Progenitor cell of endocrine pancreas (in vitro differentiated cells): ENCODE data around the gene ESPNL. TPM values are rescaled to one million over a fixed set of nuclear protein-coding genes. Genes with fewer than 3 reads are reported as not detected.

ENCODE experiments used
- DNase-seq: peaks from one replicate; pipeline ENCODE4 v3.0.0; 2021; ENCODE audit warnings: low spot score; ENCODE audit not compliant: unreplicated experiment
- H3K27ac Mint-ChIP-seq: 2 replicates; pipeline ENCODE4 v1.8.0; 2021; ENCODE audit warnings: mild to moderate bottlenecking, moderate library complexity, mixed read lengths
- H3K27me3 Mint-ChIP-seq: 2 replicates; pipeline ENCODE4 v1.8.0; 2021; ENCODE audit warnings: mixed read lengths
- H3K36me3 Mint-ChIP-seq: 2 replicates; pipeline ENCODE4 v1.8.0; 2022; ENCODE audit warnings: mixed read lengths; ENCODE audit not compliant: insufficient read depth
- H3K4me1 Mint-ChIP-seq: 2 replicates; pipeline ENCODE4 v1.8.0; 2021; ENCODE audit warnings: low read depth, mixed read lengths
- H3K4me3 Mint-ChIP-seq: 2 replicates; pipeline ENCODE4 v1.8.0; 2021; ENCODE audit warnings: low read depth, mild to moderate bottlenecking, moderate library complexity, mixed read lengths
- H3K9me3 Mint-ChIP-seq: 2 replicates; pipeline ENCODE4 v1.8.0; 2021; ENCODE audit warnings: low read depth, mixed read lengths
- CTCF ChIP-seq: fragments of 200-600 bp; sonication (generic); IDR thresholded peaks from one replicate; pipeline ENCODE4 v1.5.0; 2021; ENCODE audit warnings: antibody characterized with exemption, mild to moderate bottlenecking; ENCODE audit not compliant: unreplicated experiment
- total RNA-seq: library from RNA; stranded (reverse); gene quantifications from 2 replicates; pipeline ENCODE4 v1.2.1, GENCODE V29; 2021

ESPNL gene
- total RNA-seq, 1 donor from 2014 or later = 0.31 TPM

GRCh38 chr2:238091436-238092060 lies 8.6 kb upstream of the ESPNL start:
- H3K4me3 Mint-ChIP-seq = no peak overlapping the region

GRCh38 chr2:238092486-238093035 lies 7.6 kb upstream of the ESPNL start:
- DNase-seq = no peak
- Mint-ChIP-seq H3K27ac (peak overlapping the region; percentile 43), H3K27me3 (no peaks in the 10 kb centered on the region), H3K4me3 (no peak overlapping the region), H3K4me1 (no peaks in the 10 kb centered on the region), H3K36me3 (peaks cover 12% of the 10 kb centered on the region), H3K9me3 (no peaks in the 10 kb centered on the region)
- no peak for TF ChIP-seq CTCF

More at GRCh38 chr2:238091436-238092060, 8.6 kb upstream of the ESPNL start:
- no peak for TF ChIP-seq CTCF
- H3K27me3 Mint-ChIP-seq = no peaks in the 10 kb centered on the region
- peak overlapping the region; percentile 91 for H3K27ac Mint-ChIP-seq
- H3K4me1 Mint-ChIP-seq = no peaks in the 10 kb centered on the region
- DNase-seq = no peak
- H3K9me3 Mint-ChIP-seq = no peaks in the 10 kb centered on the region
- H3K36me3 Mint-ChIP-seq = peaks cover 15% of the 10 kb centered on the region

- no peak for DNase-seq
- H3K9me3 Mint-ChIP-seq = no peaks in the 10 kb centered on the region
- H3K4me1 Mint-ChIP-seq = no peaks in the 10 kb centered on the region
- H3K27ac Mint-ChIP-seq = peak overlapping the region; percentile 46
- no peak for TF ChIP-seq CTCF
- H3K27me3 Mint-ChIP-seq = no peaks in the 10 kb centered on the region
- no peak overlapping the region for H3K4me3 Mint-ChIP-seq
- peaks cover 13% of the 10 kb centered on the region for H3K36me3 Mint-ChIP-seq
These were observed 6.7 kb upstream of the ESPNL start for GRCh38 chr2:238093181-238094140.

GRCh38 chr2:238094438-238095022 lies 5.6 kb upstream of the ESPNL start:
- Mint-ChIP-seq H3K27ac (no peak overlapping the region), H3K36me3 (peaks cover 14% of the 10 kb centered on the region), H3K4me3 (no peak overlapping the region), H3K27me3 (no peaks in the 10 kb centered on the region), H3K9me3 (no peaks in the 10 kb centered on the region), H3K4me1 (peaks cover 1% of the 10 kb centered on the region)
- no peak for TF ChIP-seq CTCF
- no peak for DNase-seq

- no peak for DNase-seq
- Mint-ChIP-seq H3K9me3 (no peaks in the 10 kb centered on the region), H3K36me3 (peaks cover 12% of the 10 kb centered on the region), H3K4me1 (peaks cover 1% of the 10 kb centered on the region), H3K4me3 (no peak overlapping the region), H3K27ac (no peak overlapping the region), H3K27me3 (no peaks in the 10 kb centered on the region)
- no peak for TF ChIP-seq CTCF
These were observed 5.0 kb upstream of the ESPNL start for GRCh38 chr2:238095143-238095542.
